ENCODE results near the gene GRK2. TPM values are rescaled to one million over a fixed set of nuclear protein-coding genes. Genes with fewer than 3 reads are reported as not detected.
A peak's percentile ranks its signal among the peaks of the same experiment; 100 is the strongest.

Gene GRK2
- total RNA-seq, 1 donor from 2014 or later, result 46.8 TPM

DNA sequence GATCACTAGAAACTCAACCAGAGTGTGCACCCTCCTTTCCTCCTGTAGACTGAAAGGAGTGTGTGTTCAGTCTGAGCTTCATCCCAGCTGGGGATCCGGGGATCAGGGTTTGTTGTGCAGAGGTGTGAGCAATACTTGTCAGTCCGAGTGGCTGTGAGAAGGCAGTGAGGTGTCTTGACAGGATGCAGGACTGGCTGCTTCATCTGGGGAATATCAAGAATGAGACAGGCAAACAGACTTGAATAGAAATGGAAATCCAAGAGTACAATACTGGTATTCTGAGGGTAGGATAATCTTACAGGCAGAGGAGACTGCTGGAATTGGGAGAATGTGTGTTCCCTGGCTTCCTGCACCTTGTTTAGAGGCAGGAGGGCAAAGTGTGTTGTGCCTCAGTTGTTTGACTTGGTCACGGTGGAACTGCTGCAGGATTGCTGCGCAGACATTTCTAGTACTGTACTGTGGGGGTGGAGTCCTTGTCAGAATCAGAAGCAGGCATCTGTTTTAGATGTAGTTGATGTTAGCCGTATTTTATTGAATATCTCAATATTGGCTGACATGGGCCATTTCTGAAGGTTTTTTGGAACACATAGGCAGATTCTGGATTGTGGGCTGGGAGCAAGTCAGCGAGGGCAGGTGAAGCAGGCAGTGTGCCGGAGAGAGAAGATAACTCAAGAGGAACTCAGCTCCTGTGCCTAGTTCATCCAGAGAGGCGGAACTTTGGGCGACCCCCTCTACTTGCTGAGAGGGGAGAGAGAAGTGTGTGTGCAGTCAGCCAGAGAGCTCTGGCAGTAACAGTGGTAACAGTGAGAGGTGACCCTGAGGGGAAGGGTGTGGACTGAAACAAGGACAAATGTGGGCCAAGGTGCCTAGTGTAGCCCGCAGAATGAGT lies 27.1 kb upstream of the GRK2 start:
- TF ChIP-seq, protein P1, sequence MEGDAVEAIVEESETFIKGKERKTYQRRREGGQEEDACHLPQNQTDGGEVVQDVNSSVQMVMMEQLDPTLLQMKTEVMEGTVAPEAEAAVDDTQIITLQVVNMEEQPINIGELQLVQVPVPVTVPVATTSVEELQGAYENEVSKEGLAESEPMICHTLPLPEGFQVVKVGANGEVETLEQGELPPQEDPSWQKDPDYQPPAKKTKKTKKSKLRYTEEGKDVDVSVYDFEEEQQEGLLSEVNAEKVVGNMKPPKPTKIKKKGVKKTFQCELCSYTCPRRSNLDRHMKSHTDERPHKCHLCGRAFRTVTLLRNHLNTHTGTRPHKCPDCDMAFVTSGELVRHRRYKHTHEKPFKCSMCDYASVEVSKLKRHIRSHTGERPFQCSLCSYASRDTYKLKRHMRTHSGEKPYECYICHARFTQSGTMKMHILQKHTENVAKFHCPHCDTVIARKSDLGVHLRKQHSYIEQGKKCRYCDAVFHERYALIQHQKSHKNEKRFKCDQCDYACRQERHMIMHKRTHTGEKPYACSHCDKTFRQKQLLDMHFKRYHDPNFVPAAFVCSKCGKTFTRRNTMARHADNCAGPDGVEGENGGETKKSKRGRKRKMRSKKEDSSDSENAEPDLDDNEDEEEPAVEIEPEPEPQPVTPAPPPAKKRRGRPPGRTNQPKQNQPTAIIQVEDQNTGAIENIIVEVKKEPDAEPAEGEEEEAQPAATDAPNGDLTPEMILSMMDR (conservative IDR thresholded peaks at IDR 0.05; ENCODE audit: low read depth, low read length), result no peak
- peak overlapping the region; percentile 40 for H3K4me3 ChIP-seq (ENCODE audit: low read depth, low read length)
- DNase-seq (ENCODE audit: low read depth), result no peak

DNA sequence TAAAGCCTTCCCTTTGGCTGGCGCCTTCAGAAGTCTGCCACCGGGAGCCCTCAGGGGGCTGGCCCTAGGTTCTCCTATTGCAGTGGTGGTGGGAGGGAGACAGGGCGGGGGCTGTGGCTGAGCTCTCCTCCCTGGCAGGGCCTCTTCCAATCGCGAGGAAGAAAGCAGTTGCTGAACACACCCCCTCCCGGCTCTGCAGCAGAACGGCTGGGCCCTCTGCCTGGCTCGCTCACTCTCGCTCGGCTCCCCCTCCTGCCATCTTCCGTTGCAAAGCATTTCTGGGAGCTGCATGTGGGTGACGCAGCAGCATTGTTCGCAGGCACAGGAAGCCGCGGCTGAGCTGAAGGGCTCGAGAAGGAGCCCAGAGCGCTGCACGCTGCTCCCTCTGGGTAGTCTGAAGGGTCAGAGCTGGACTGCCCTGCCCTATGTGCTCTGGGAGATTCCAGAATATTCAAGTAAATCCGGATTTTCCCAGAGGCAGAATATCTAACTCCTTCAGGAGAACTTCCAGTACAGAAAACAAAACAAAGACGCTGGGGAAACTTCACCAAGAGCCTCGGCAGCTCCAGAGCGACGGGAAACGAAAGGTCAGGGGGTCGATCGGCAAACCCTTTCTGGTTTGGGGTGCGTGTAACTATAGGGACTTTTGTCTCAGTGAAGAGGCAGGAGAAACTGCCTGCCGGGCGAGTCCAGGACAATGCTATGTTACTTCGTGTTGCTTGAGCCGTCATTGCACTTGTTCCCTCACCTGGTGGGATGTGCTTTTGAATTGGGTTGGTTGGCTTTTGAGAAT lies 26.3 kb upstream of the GRK2 start:
- peak overlapping the region; percentile 66 for H3K4me3 ChIP-seq (ENCODE audit: low read depth, low read length)
- TF ChIP-seq, protein P1 (conservative IDR thresholded peaks at IDR 0.05; ENCODE audit: low read depth, low read length), result no peak
- peak; percentile 80 for DNase-seq (ENCODE audit: low read depth)

DNA sequence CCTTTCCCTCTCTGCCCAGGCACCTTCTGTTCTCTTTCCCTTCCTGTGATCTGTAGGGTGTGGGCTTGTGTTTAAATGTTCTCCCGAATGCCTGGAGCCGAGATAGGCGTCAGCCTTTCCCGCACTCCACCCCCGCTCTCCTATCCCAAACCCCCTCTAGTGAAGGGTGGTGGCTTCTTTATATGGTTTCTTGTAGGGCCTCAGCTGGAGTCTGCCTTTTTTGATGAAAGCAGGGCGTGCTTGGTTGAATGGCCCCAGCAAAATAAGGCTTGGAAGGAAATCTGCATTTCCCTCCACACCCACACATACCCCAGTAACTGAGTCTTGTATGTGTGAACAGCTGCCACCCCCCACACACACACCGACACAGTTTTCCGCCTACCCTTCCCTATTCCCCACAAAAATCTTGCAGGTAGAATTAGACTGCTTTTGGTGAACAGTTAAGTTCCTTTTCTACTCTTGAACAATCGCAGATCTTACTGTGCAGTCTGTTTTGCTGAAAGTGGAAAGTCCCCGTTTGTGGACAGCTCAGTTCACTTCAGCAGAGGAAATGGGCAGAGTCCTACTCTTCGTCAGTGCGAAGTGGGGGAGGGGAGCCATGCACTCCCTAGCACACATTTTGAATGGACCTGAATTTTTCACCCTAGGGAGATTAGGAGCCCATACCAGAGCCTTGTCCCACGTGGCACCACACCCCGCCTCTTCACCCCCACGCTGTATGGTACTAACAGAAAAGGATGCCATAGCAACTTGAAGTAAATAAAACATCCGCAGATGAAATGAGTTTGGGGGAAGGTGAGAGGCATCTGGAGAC lies 25.5 kb upstream of the GRK2 start:
- H3K4me3 ChIP-seq (ENCODE audit: low read depth, low read length), result peak overlapping the region; percentile 66
- TF ChIP-seq, protein P1 (conservative IDR thresholded peaks at IDR 0.05; ENCODE audit: low read depth, low read length), result no peak
- DNase-seq (ENCODE audit: low read depth), result no peak

DNA sequence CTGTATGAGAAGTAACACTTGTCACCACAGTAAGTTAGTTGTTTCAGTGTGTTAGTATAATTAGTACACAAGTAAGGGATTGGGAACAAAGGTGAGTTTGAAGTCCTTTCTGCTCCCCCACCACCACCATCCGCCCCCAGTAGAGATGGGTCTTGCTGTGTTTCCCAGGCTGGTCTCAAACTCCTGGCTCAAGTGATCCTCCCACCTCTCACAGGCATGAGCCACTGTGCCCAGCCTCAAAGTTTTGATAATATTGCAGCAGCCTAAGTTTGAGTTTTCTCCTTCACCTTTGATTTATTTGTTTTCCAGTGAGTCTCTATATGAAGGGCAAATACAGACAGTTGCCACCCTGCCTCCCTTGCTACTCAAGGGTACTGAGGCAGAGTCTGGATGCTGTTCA lies 23.7 kb upstream of the GRK2 start:
- TF ChIP-seq, protein P1 (conservative IDR thresholded peaks at IDR 0.05; ENCODE audit: low read depth, low read length), result no peak
- no peak for DNase-seq (ENCODE audit: low read depth)
- H3K4me3 ChIP-seq (ENCODE audit: low read depth, low read length), result peak overlapping the region; percentile 66

DNA sequence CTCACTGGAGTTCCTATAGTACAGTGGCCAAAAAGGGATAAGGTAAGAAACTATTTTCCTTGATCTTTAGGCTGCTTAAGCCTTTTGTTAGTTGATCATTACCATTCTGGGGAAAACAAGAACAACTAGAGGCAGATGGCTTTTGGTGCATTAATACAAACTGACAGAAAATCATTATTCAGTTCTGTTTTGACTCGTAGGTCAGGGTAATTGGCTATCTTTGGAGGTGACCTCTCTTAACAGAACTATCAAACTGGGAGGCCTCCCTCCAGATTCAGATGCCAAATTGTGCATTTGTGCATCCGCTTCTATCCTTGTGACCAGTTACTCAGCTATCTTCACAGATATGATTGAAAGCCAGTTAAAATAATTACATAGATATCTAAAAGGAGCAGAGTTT lies 23.2 kb upstream of the GRK2 start:
- TF ChIP-seq, protein P1 (conservative IDR thresholded peaks at IDR 0.05; ENCODE audit: low read depth, low read length), result no peak
- no peak overlapping the region for H3K4me3 ChIP-seq (ENCODE audit: low read depth, low read length)
- DNase-seq (ENCODE audit: low read depth), result no peak

DNA sequence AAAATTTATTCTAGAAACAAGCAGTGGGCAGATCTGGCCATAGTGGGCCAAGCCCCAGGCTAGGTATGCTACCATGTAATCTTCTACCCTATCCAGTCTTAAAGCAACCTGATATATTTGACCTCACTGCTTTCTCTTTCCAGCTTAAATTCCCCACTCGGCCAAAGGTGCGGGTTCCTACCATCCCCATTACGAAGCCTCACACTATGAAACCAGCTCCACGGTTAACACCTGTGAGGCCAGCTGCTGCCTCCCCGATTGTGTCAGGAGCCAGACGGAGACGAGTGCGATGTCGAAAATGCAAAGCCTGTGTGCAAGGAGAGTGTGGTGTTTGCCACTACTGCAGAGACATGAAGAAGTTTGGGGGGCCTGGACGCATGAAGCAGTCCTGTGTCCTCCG lies 21.2 kb upstream of the GRK2 start:
- no peak for DNase-seq (ENCODE audit: low read depth)
- TF ChIP-seq, protein P1 (conservative IDR thresholded peaks at IDR 0.05; ENCODE audit: low read depth, low read length), result no peak
- no peak overlapping the region for H3K4me3 ChIP-seq (ENCODE audit: low read depth, low read length)

Data from epithelial cell of proximal tubule (primary cell).